Astrocyte (in vitro differentiated cells and primary cell): ENCODE data around the gene RETREG2. TPM values are rescaled to one million over a fixed set of nuclear protein-coding genes. Genes with fewer than 3 reads are reported as not detected.

Source experiments
- DNase-seq: peaks from one replicate; pipeline ENCODE4 v3.0.0-alpha.2; 2010; ENCODE audit warnings: low read depth
- FAIRE-seq: peaks from 2 replicates; lab custom pipeline; 2011; peaks lifted over from hg19 to GRCh38; lab: Jason Lieb, UNC
- H2AFZ ChIP-seq: 2 replicates; pipeline ENCODE4 v1.6.0; 2012; ENCODE audit warnings: low read depth, low read length, inconsistent platforms
- H3K27ac ChIP-seq: 2 replicates; pipeline ENCODE4 v1.5.1; 2011; ENCODE audit warnings: low read depth, low read length, inconsistent platforms
- H3K27me3 ChIP-seq: 2 replicates; pipeline ENCODE4 v1.6.0; 2011; ENCODE audit warnings: low read length, inconsistent platforms; ENCODE audit not compliant: insufficient read depth
- H3K36me3 ChIP-seq: 2 replicates; pipeline ENCODE4 v1.5.1; 2011; ENCODE audit warnings: low read length, inconsistent platforms; ENCODE audit not compliant: insufficient read depth
- H3K4me1 ChIP-seq: 2 replicates; pipeline ENCODE4 v1.5.1; 2011; ENCODE audit warnings: low read length, inconsistent platforms; ENCODE audit not compliant: insufficient read depth
- H3K4me2 ChIP-seq: 2 replicates; pipeline ENCODE4 v1.6.0; 2012; ENCODE audit warnings: low read length, inconsistent platforms
- H3K4me3 ChIP-seq: 2 replicates; pipeline ENCODE4 v1.5.1; 2011; ENCODE audit warnings: low read depth, mild to moderate bottlenecking, low read length, inconsistent platforms; ENCODE audit not compliant: insufficient read depth
- H3K79me2 ChIP-seq: 2 replicates; pipeline ENCODE4 v1.6.0; 2012; ENCODE audit warnings: mild to moderate bottlenecking, low read length, inconsistent platforms; ENCODE audit not compliant: insufficient read depth
- H3K9ac ChIP-seq: 2 replicates; pipeline ENCODE4 v1.6.0; 2012; ENCODE audit warnings: mild to moderate bottlenecking, low read length, inconsistent platforms
- H3K9me3 ChIP-seq: 2 replicates; pipeline ENCODE4 v1.5.1; 2012; ENCODE audit warnings: low read depth, mild to moderate bottlenecking, low read length, inconsistent platforms; ENCODE audit not compliant: insufficient read depth
- H4K20me1 ChIP-seq: 2 replicates; pipeline ENCODE4 v1.6.0; 2012; ENCODE audit warnings: low read length, inconsistent platforms; ENCODE audit not compliant: insufficient read depth
- H3K27ac Mint-ChIP-seq: one replicate; pipeline ENCODE4 v1.8.0; 2021; ENCODE audit warnings: mild to moderate bottlenecking, mixed read lengths; ENCODE audit not compliant: unreplicated experiment
- H3K27me3 Mint-ChIP-seq: one replicate; pipeline ENCODE4 v1.8.0; 2021; ENCODE audit warnings: low read depth, mixed read lengths; ENCODE audit not compliant: unreplicated experiment
- H3K36me3 Mint-ChIP-seq: one replicate; pipeline ENCODE4 v1.8.0; 2021; ENCODE audit warnings: low read depth, mixed read lengths; ENCODE audit not compliant: unreplicated experiment
- H3K4me1 Mint-ChIP-seq: one replicate; pipeline ENCODE4 v1.8.0; 2021; ENCODE audit warnings: low read depth, mixed read lengths; ENCODE audit not compliant: unreplicated experiment
- H3K4me3 Mint-ChIP-seq: one replicate; pipeline ENCODE4 v1.8.0; 2021; ENCODE audit warnings: mild to moderate bottlenecking, moderate library complexity, mixed read lengths; ENCODE audit not compliant: unreplicated experiment
- H3K9me3 Mint-ChIP-seq: one replicate; pipeline ENCODE4 v1.8.0; 2021; ENCODE audit warnings: mild to moderate bottlenecking, mixed read lengths; ENCODE audit not compliant: unreplicated experiment
- CTCF ChIP-seq: IDR thresholded peaks from 2 replicates; pipeline ENCODE4 v1.5.1; 2011; ENCODE audit warnings: low read depth, mild to moderate bottlenecking, inconsistent platforms, low read length, moderate library complexity; ENCODE audit not compliant: insufficient read depth
- EZH2 ChIP-seq: IDR thresholded peaks from 2 replicates; pipeline ENCODE4 v1.6.1; 2012; ENCODE audit warnings: mild to moderate bottlenecking, low read length, inconsistent platforms; ENCODE audit not compliant: insufficient read depth
- total RNA-seq: library from RNA; stranded (reverse); gene quantifications from 2 replicates; pipeline ENCODE4 v1.2.1, GENCODE V29; 2021

RETREG2 gene
- total RNA-seq, 1 donor from 2014 or later, result 54.8 TPM

GRCh38 chr2:219225350-219225749, 47.3 kb downstream of the RETREG2 start:
- H3K4me1 ChIP-seq, result peaks cover 15% of the 10 kb centered on the region
- no peak for TF ChIP-seq EZH2
- TF ChIP-seq CTCF, result no peak
- no peaks in the 10 kb centered on the region for H3K27me3 ChIP-seq
- H3K36me3 ChIP-seq, result peaks cover 26% of the 10 kb centered on the region
- H3K4me3 Mint-ChIP-seq, result no peak overlapping the region
- no peaks in the 10 kb centered on the region for H3K9me3 Mint-ChIP-seq
- no peak overlapping the region for H3K4me2 ChIP-seq
- no peak for DNase-seq
- no peak overlapping the region for H3K4me3 ChIP-seq
- H3K4me1 Mint-ChIP-seq, result peaks cover 6% of the 10 kb centered on the region
- peaks cover 14% of the 10 kb centered on the region for H4K20me1 ChIP-seq
- H3K27ac ChIP-seq, result no peak overlapping the region
- no peak overlapping the region for H2AFZ ChIP-seq
- H3K79me2 ChIP-seq, result peaks cover 24% of the 10 kb centered on the region
- FAIRE-seq, result no peak
- no peaks in the 10 kb centered on the region for H3K27me3 Mint-ChIP-seq
- H3K9ac ChIP-seq, result no peak overlapping the region
- H3K27ac Mint-ChIP-seq, result no peak overlapping the region
- H3K9me3 ChIP-seq, result no peaks in the 10 kb centered on the region
- peaks cover 32% of the 10 kb centered on the region for H3K36me3 Mint-ChIP-seq

- H3K4me1 Mint-ChIP-seq, result peaks cover 10% of the 10 kb centered on the region
- H3K9me3 ChIP-seq, result no peaks in the 10 kb centered on the region
- H3K27ac Mint-ChIP-seq, result no peak overlapping the region
- H3K27ac ChIP-seq, result peak overlapping the region; percentile 86
- peak overlapping the region; percentile 93 for H3K4me3 ChIP-seq
- H3K4me1 ChIP-seq, result peaks cover 20% of the 10 kb centered on the region
- H3K36me3 ChIP-seq, result peaks cover 26% of the 10 kb centered on the region
- H3K9ac ChIP-seq, result peak overlapping the region; percentile 90
- FAIRE-seq (no peak), DNase-seq (no peak)
- H3K27me3 ChIP-seq, result no peaks in the 10 kb centered on the region
- peak overlapping the region; percentile 88 for H3K4me3 Mint-ChIP-seq
- peak overlapping the region; percentile 61 for H2AFZ ChIP-seq
- peaks cover 35% of the 10 kb centered on the region for H3K79me2 ChIP-seq
- no peaks in the 10 kb centered on the region for H3K9me3 Mint-ChIP-seq
- H3K27me3 Mint-ChIP-seq, result no peaks in the 10 kb centered on the region
- peaks cover 10% of the 10 kb centered on the region for H4K20me1 ChIP-seq
- TF ChIP-seq CTCF (no peak), EZH2 (no peak)
- H3K36me3 Mint-ChIP-seq, result peaks cover 24% of the 10 kb centered on the region
- peak overlapping the region; percentile 99 for H3K4me2 ChIP-seq
Observed at GRCh38 chr2:219228041-219228910, 50.2 kb downstream of the RETREG2 start.

GRCh38 chr2:219228911-219229304, 50.8 kb downstream of the RETREG2 start:
- FAIRE-seq, result no peak
- TF ChIP-seq EZH2 (no peak), CTCF (no peak)
- no peak overlapping the region for H3K27ac Mint-ChIP-seq
- peaks cover 23% of the 10 kb centered on the region for H3K36me3 Mint-ChIP-seq
- peak overlapping the region; percentile 86 for H3K27ac ChIP-seq
- peak overlapping the region; percentile 93 for H3K4me3 ChIP-seq
- no peaks in the 10 kb centered on the region for H3K27me3 ChIP-seq
- H3K4me2 ChIP-seq, result peak overlapping the region; percentile 99
- H3K27me3 Mint-ChIP-seq, result no peaks in the 10 kb centered on the region
- H2AFZ ChIP-seq, result peak overlapping the region; percentile 61
- DNase-seq, result no peak
- peak overlapping the region; percentile 90 for H3K9ac ChIP-seq
- H4K20me1 ChIP-seq, result peaks cover 10% of the 10 kb centered on the region
- peaks cover 25% of the 10 kb centered on the region for H3K36me3 ChIP-seq
- H3K9me3 ChIP-seq, result no peaks in the 10 kb centered on the region
- H3K4me3 Mint-ChIP-seq, result peak overlapping the region; percentile 88
- H3K79me2 ChIP-seq, result peaks cover 35% of the 10 kb centered on the region
- peaks cover 10% of the 10 kb centered on the region for H3K4me1 Mint-ChIP-seq
- H3K9me3 Mint-ChIP-seq, result no peaks in the 10 kb centered on the region
- peaks cover 20% of the 10 kb centered on the region for H3K4me1 ChIP-seq
